HG03139 (cell line): ENCODE measurements around the gene ALKBH4.
"Not testable (repeated sequence)": the region's sequence is repeated elsewhere in the genome, so short reads cannot be mapped to it uniquely, and the experiment has no call there.

Source experiments
- ATAC-seq: cut with Tn5 transposase; IDR thresholded peaks from one replicate; pipeline ENCODE4 v1.9.1; 2021; ENCODE audit not compliant: unreplicated experiment

Gene ALKBH4

GRCh38 chr7:102455596-102455995 lies 9.1 kb downstream of the ALKBH4 start:
- no peak for ATAC-seq

GRCh38 chr7:102454932-102455331 lies 9.7 kb downstream of the ALKBH4 start:
- ATAC-seq = not testable (repeated sequence)

- no peak for ATAC-seq
Measured at GRCh38 chr7:102454468-102454867, 10.2 kb downstream of the ALKBH4 start.

GRCh38 chr7:102453319-102453718 lies 11.3 kb downstream of the ALKBH4 start:
- ATAC-seq = no peak

- ATAC-seq = no peak
Measured at GRCh38 chr7:102452451-102452850, 12.2 kb downstream of the ALKBH4 start.

- no peak for ATAC-seq
Measured at GRCh38 chr7:102451371-102452054, 13.2 kb downstream of the ALKBH4 start.

GRCh38 chr7:102450242-102450641 lies 14.4 kb downstream of the ALKBH4 start:
- no peak for ATAC-seq

- no peak for ATAC-seq
Measured at GRCh38 chr7:102449136-102449535, 15.5 kb downstream of the ALKBH4 start.

GRCh38 chr7:102447311-102447710 lies 17.4 kb downstream of the ALKBH4 start:
- no peak for ATAC-seq

GRCh38 chr7:102446387-102447156 lies 18.1 kb downstream of the ALKBH4 start:
- ATAC-seq = no peak

GRCh38 chr7:102445674-102446071 lies 19.0 kb downstream of the ALKBH4 start:
- ATAC-seq = no peak

- no peak for ATAC-seq
Measured at GRCh38 chr7:102444961-102445673, 19.5 kb downstream of the ALKBH4 start.

GRCh38 chr7:102439963-102440795 lies 24.5 kb downstream of the ALKBH4 start:
- no peak for ATAC-seq

GRCh38 chr7:102436118-102436517 lies 28.5 kb downstream of the ALKBH4 start:
- ATAC-seq = no peak

GRCh38 chr7:102434039-102434486 lies 30.6 kb downstream of the ALKBH4 start:
- no peak for ATAC-seq

GRCh38 chr7:102433219-102434038 lies 31.2 kb downstream of the ALKBH4 start, which contains the start of gene ORAI2:
Gene ORAI2, plus strand, starts transcription at chr7:102433575. Its CDS starts 5,382 bp downstream, at chr7:102438957.
- peak; percentile 42 for ATAC-seq

GRCh38 chr7:102432442-102433218 lies 32.0 kb downstream of the ALKBH4 start:
- peak; percentile 19 for ATAC-seq

- no peak for ATAC-seq
Measured at GRCh38 chr7:102431617-102432298, 32.9 kb downstream of the ALKBH4 start.
